GM21723 (cell line): ENCODE data around the gene THAP10.

Experiments
- ATAC-seq: cut with Tn5 transposase; IDR thresholded peaks from one replicate; pipeline ENCODE4 v1.9.1; 2021; ENCODE audit warnings: mild to moderate bottlenecking, moderate library complexity; ENCODE audit not compliant: unreplicated experiment

The THAP10 gene

GRCh38 chr15:70854666-70854976, 37.6 kb downstream of the THAP10 start:
- no peak for ATAC-seq

GRCh38 chr15:70853973-70854665, 38.1 kb downstream of the THAP10 start, which contains the start of gene LARP6:
TSS of gene LARP6 (minus strand) at chr15:70854157. CDS start at chr15:70854088, 69 bp downstream.
- ATAC-seq: no peak

- ATAC-seq: no peak
Measured at GRCh38 chr15:70853318-70853972, 38.8 kb downstream of the THAP10 start.

GRCh38 chr15:70852501-70853317, 39.5 kb downstream of the THAP10 start:
- ATAC-seq: no peak

- no peak for ATAC-seq
Measured at GRCh38 chr15:70851889-70852288, 40.3 kb downstream of the THAP10 start.

GRCh38 chr15:70845602-70846360, 46.5 kb downstream of the THAP10 start:
- no peak for ATAC-seq

- ATAC-seq: no peak
Measured at GRCh38 chr15:70837476-70837875, 54.8 kb downstream of the THAP10 start.

- no peak for ATAC-seq
Measured at GRCh38 chr15:70835841-70836240, 56.4 kb downstream of the THAP10 start.

- no peak for ATAC-seq
Measured at GRCh38 chr15:70835415-70835814, 56.8 kb downstream of the THAP10 start.

- no peak for ATAC-seq
Measured at GRCh38 chr15:70834999-70835398, 57.2 kb downstream of the THAP10 start.

- ATAC-seq: no peak
Measured at GRCh38 chr15:70833861-70834765, 58.1 kb downstream of the THAP10 start.

- ATAC-seq: no peak
Measured at GRCh38 chr15:70833422-70833821, 58.8 kb downstream of the THAP10 start.

- ATAC-seq: no peak
Measured at GRCh38 chr15:70832176-70832575, 60.1 kb downstream of the THAP10 start.
